SU-DHL-6 (cell line): Measurements from ENCODE around the gene CFAP92.

Source experiments
- H2AFZ ChIP-seq: fragments of 200-600 bp; sonication (generic); 2 replicates; pipeline ENCODE4 v1.6.1; 2014; ENCODE audit warnings: low read depth, mild to moderate bottlenecking, moderate library complexity, mixed read lengths, antibody characterized with exemption, low read length; ENCODE audit not compliant: severe bottlenecking
- H3F3A ChIP-seq: fragments of 200-600 bp; shearing (Covaris generic); 2 replicates; pipeline ENCODE4 v1.6.0; 2016; ENCODE audit warnings: antibody characterized with exemption, mild to moderate bottlenecking; ENCODE audit not compliant: insufficient read depth
- H3K27ac ChIP-seq: fragments of 200-600 bp; sonication (generic); 2 replicates; pipeline ENCODE4 v1.5.1; 2016; ENCODE audit warnings: low read depth, mild to moderate bottlenecking, low read length, moderate library complexity, mixed read lengths
- H3K27me3 ChIP-seq: fragments of 200-600 bp; sonication (generic), shearing (Covaris generic); 2 replicates; pipeline ENCODE4 v1.6.0; 2014; ENCODE audit warnings: mild to moderate bottlenecking, low read length
- H3K36me3 ChIP-seq: fragments of 200-600 bp; sonication (generic); 2 replicates; pipeline ENCODE4 v1.6.1; 2014; ENCODE audit warnings: mild to moderate bottlenecking, low read length, mixed read lengths
- H3K4me2 ChIP-seq: fragments of 300-600, 200-600 bp; shearing (Covaris generic), sonication (generic); 2 replicates; pipeline ENCODE4 v1.6.0; 2014; ENCODE audit warnings: low read length, low read depth, mild to moderate bottlenecking; ENCODE audit not compliant: poor library complexity, severe bottlenecking
- H3K4me3 ChIP-seq: fragments of 200-600 bp; sonication (generic); 2 replicates; pipeline ENCODE4 v1.5.1; 2014; ENCODE audit warnings: antibody characterized with exemption, low read length, mild to moderate bottlenecking, mixed read lengths; ENCODE audit not compliant: insufficient read depth, poor library complexity, severe bottlenecking
- H3K79me2 ChIP-seq: fragments of 200-600 bp; sonication (generic); 2 replicates; pipeline ENCODE4 v1.6.1; 2014; ENCODE audit warnings: mild to moderate bottlenecking, low read length, moderate library complexity; ENCODE audit not compliant: insufficient read depth
- H3K9ac ChIP-seq: fragments of 200-600 bp; sonication (generic); 2 replicates; pipeline ENCODE4 v1.7.0; 2014; ENCODE audit warnings: mild to moderate bottlenecking, low read length
- H3K9me2 ChIP-seq: fragments of 200-600 bp; sonication (generic); replicated peaks from 2 replicates; pipeline ENCODE4 v1.6.1; 2014; ENCODE audit warnings: low read length; ENCODE audit not compliant: insufficient read depth
- H3K9me3 ChIP-seq: fragments of 200-600 bp; sonication (generic); 2 replicates; pipeline ENCODE4 v1.6.1; 2014; ENCODE audit warnings: low read length, mixed read lengths; ENCODE audit not compliant: insufficient read depth
- H4K20me1 ChIP-seq: fragments of 200-600 bp; sonication (generic); 2 replicates; pipeline ENCODE4 v1.6.1; 2014; ENCODE audit warnings: low read depth, mild to moderate bottlenecking, antibody characterized with exemption, low read length, moderate library complexity, mixed read lengths
- CTCF ChIP-seq: fragments of 200-600 bp; sonication (generic); IDR thresholded peaks from one replicate; pipeline ENCODE4 v1.5.1; 2017; ENCODE audit warnings: antibody characterized with exemption, mild to moderate bottlenecking, low read length, moderate library complexity; ENCODE audit not compliant: insufficient read depth, poor library complexity, severe bottlenecking
- EZH2phosphoT487 ChIP-seq: fragments of 200-600 bp; sonication (generic), shearing (Covaris generic); conservative IDR thresholded peaks from 2 replicates; pipeline ENCODE4 v1.6.1; 2018; ENCODE audit warnings: mild to moderate bottlenecking, antibody characterized with exemption, low read length, moderate library complexity, mixed read lengths

The CFAP92 gene

DNA sequence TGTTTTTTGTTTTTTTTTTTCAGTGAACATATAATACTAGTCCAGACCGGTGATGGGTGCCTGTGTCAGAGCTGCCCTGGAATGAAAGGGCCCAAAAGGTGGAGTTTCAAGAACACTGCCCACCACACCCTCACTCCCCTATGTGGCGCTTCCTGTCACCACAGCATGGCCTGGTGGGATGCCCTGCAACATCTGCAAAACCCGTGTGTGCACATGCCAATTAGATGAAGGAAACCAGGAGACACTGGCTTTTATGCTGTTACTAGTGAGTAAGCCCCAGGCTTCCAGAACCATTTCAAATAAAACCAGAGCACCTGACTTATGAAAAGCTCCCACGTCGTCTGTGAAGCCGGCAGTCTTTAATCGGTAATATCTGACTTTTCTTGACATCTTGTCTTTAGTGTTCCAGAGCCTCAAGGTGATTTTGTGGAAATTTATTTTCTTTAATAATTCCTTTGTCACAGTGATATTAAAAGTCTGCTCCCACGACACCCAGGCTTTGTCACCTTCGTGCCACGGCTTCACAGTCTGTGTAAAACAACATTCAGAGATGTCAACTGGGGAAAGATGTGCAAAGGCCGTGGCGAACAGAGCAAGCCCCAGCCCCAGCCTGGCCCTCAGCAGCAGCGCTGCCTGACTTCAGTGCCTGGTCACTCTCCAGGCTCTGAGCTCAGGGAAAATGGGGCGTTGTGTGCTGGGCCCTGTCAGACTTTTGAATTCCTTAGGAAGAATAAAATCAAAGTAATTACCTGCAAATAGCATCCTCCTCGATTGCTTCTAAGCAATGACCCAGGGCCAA, 6.4 kb downstream of the CFAP92 start:
- Histone ChIP-seq H3K9me2 (no peaks in the 10 kb centered on the region), H3K27ac (no peak overlapping the region), H3K9ac (no peak overlapping the region), H3K79me2 (no peaks in the 10 kb centered on the region), H3K9me3 (no peaks in the 10 kb centered on the region), H3K27me3 (no peaks in the 10 kb centered on the region), H3K4me3 (no peak overlapping the region), H3K4me2 (no peak overlapping the region), H3F3A (no peaks in the 10 kb centered on the region), H2AFZ (no peak overlapping the region), H3K36me3 (no peaks in the 10 kb centered on the region), H4K20me1 (no peaks in the 10 kb centered on the region)
- TF ChIP-seq CTCF (no peak), EZH2phosphoT487 (no peak)

- Histone ChIP-seq H2AFZ (no peak overlapping the region), H4K20me1 (no peaks in the 10 kb centered on the region), H3K9me2 (no peaks in the 10 kb centered on the region), H3K36me3 (no peaks in the 10 kb centered on the region), H3K27ac (no peak overlapping the region), H3K9ac (no peak overlapping the region), H3F3A (no peaks in the 10 kb centered on the region), H3K79me2 (no peaks in the 10 kb centered on the region), H3K4me3 (no peak overlapping the region), H3K27me3 (no peaks in the 10 kb centered on the region), H3K9me3 (no peaks in the 10 kb centered on the region), H3K4me2 (no peak overlapping the region)
- TF ChIP-seq CTCF, result no peak
- TF ChIP-seq EZH2phosphoT487, result no peak
Observed at GRCh38 chr3:128984596-128984995, 9.3 kb downstream of the CFAP92 start.

- H2AFZ ChIP-seq, result no peak overlapping the region
- H3K9ac ChIP-seq, result no peak overlapping the region
- TF ChIP-seq CTCF, result no peak
- no peak for TF ChIP-seq EZH2phosphoT487
Observed at GRCh38 chr3:128983293-128984069, 10.4 kb downstream of the CFAP92 start.

More at GRCh38 chr3:128983293-128984069, 10.4 kb downstream of the CFAP92 start:
- no peak overlapping the region for H3K4me2 ChIP-seq
- no peaks in the 10 kb centered on the region for H3K27me3 ChIP-seq
- H3K36me3 ChIP-seq, result no peaks in the 10 kb centered on the region
- H3F3A ChIP-seq, result no peaks in the 10 kb centered on the region
- H4K20me1 ChIP-seq, result no peaks in the 10 kb centered on the region
- H3K9me3 ChIP-seq, result no peaks in the 10 kb centered on the region
- no peaks in the 10 kb centered on the region for H3K9me2 ChIP-seq
- H3K4me3 ChIP-seq, result no peak overlapping the region
- H3K79me2 ChIP-seq, result no peaks in the 10 kb centered on the region
- no peak overlapping the region for H3K27ac ChIP-seq
